Measurements from ENCODE around the gene AFF3. TPM values are rescaled to one million over a fixed set of nuclear protein-coding genes. Genes with fewer than 3 reads are reported as not detected.
"Not testable (repeated sequence)": the region's sequence is repeated elsewhere in the genome, so short reads cannot be mapped to it uniquely, and the experiment has no call there.

AFF3 gene
- total RNA-seq, 1 donor = 23.2 TPM

DNA sequence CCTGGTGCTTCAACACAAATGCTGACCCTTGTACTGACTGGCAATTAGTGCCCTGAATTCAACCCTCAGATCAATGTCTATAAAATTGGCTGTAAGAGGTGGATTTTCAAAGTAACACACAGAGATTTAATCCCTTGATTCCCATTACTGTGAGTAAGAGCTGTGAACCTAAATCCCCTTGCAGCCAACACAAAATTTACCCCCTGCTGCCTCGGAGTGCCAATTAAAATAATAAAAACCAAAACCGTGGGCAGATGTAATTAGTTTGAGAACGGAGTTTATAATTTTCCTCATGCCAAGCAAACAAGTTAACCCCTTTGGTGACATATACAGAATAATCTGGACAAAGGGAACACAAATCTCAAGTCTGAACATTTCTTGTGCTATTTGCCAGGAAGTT is 596.8 kb downstream of the AFF3 start:
- no peak for DNase-seq (ENCODE audit: low read depth in 2 of 3, low spot score in 2 of 3)

DNA sequence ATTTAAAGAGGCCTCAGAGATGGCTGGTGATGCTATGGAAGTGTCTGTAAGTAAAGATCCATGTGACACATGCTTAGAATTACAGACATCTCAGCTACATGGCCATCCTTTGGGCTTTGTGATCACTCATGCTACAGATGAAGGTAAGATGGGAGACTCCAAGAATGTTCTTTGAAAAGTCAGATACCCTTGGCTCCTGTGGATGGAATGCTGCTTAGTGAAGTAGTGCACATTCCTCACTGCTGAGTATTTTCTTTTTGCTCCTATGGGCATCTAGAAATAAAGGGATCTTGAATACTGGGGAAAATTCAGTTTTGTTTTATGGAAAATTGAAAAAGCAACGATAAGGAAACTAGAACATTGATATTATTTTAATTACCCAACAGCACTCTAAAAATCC is 597.3 kb downstream of the AFF3 start:
- no peak for DNase-seq (ENCODE audit: low read depth in 2 of 3, low spot score in 2 of 3)

DNA sequence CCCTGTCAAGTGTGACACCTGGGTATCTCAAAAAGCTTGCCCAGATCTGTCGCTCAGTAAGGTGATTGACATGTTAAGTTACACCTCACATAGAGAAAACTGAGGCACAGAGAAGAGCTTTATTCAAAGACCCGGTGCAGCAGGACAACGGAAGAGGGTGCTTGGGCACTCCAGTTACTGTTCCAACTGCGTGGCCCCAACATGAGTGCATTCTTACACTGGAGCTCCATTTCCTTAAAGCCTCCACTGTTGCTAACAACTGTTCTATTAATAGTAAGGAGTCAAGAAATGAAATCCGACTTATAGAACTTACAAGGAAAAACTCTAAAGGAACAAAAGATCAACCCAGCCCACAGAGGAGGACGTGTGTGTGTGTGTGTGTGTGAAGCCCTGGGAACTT is 597.8 kb downstream of the AFF3 start:
- no peak for DNase-seq (ENCODE audit: low read depth in 2 of 3, low spot score in 2 of 3)

DNA sequence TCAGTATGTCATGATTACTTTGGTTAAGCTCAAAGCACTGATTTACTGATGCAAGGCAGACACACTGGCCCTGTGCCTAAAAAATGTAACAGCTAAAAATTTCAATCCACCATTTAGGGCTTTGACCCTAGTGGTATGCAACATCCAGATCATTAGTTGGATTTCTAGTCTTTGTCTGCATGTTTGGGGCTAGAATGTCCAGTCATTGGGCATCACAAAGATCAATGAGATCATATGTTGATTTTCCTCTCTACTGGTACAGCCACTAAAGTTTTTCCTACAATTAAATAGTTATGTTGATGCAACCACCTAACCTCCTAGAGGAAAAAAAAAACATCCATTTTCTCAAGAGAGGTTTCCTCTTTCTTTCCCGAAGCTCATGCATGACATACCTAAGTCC is 599.1 kb downstream of the AFF3 start:
- no peak for DNase-seq (ENCODE audit: low read depth in 2 of 3, low spot score in 2 of 3)

DNA sequence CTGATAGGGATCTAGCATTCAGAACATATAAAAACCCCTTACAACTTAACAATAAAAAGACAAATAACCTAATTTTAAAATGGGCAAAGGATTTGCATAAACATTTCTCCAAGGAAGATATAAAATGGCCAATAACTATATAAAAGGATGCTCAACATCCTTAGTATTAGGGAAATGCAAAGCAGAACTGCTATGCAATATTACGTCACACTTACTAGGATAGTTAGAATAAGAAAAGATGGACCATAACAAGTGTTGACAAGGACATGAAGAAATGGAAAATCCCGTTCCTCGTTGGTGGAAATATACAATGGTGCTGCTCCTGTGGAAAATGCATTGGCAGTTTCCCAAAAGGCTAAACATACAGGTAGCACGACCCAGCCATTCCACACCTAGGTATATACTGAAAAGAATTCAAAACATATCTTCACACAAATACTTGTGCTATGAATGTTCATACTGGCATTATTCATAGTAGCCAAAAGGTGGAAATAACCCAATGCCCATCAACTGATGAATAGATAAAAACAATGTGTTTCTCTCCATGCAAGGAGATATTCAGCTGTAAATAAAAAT is 604.4 kb downstream of the AFF3 start:
- DNase-seq (ENCODE audit: low read depth in 2 of 3, low spot score in 2 of 3) = no peak

DNA sequence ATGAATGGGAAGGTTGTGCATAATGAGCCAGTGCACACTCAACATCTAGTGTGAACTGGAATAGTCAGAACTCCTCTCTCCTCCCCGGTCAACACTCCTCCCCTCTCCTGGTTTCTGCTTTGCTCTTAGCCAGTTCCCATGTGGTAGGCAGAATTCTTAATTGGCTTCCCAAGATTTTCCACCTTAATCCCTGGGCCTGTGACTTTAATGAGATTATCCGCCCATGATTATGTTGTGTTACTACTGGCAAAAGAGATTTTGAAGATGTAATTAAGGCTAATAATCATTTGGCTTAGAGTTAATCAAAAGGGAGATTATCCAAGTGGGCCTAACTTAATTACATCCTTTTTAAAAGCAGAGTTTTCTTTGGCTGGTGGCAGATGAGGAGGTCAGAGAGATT is 618.3 kb downstream of the AFF3 start:
- DNase-seq (ENCODE audit: low read depth in 2 of 3, low spot score in 2 of 3) = no peak

DNA sequence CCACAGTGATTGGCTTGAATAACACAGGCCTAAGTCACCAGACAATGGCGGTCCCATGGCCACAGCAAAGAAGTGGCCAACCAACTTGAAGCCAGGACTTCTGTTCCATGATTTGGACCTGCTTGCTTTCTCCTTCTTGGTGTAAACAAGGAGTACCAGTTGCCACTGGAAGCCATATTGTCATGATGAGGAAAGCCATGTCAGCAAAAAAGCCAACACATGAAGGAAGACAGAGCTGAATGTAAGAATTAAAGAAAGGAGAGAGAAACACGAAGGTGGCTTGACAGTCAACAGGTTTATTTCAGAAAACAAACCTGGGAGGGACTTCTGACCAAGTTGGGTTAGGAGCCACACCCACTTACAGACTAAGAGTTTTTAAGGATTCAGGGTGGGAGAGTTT is 620.2 kb downstream of the AFF3 start:
- DNase-seq (ENCODE audit: low read depth in 2 of 3, low spot score in 2 of 3) = no peak

DNA sequence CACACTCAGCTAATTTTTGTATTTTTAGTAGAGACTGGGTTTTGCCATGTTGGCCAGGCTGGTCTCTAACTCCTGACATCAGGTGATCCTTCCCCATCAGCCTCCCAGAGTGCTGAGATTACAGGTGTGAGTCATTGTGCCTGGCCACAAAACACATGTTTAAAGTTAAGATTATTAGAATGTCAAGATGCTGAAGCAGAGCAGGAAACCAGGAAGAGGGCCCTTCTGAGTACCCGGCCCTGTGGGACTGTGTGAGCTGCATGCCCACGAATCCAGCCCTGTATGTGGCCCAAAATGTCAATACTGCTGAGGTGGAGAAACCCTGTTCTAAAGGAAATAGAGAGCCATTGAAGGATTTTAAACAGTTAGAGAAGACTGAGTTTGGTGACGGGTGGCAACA is 621.6 kb downstream of the AFF3 start:
- DNase-seq (ENCODE audit: low read depth in 2 of 3, low spot score in 2 of 3) = no peak

DNA sequence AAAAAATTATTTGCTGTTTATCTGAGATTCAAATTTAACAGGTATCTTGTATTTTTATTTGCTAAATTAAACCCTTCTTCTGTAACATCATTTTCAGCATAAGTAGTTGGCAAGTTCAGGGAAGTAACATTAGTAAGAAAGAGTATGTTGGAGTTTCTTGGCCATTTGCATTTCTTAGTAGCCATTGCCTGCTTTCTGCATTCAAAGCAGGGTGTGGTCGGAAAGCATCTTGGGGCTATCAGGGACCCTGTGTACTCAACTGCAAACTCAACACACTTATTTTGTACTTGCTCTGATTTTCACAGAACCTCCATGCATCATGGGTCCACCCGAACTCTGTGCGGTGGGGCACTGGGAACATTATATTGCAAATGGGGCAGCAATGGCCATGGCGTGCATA is 622.2 kb downstream of the AFF3 start:
- DNase-seq (ENCODE audit: low read depth in 2 of 3, low spot score in 2 of 3) = no peak

DNA sequence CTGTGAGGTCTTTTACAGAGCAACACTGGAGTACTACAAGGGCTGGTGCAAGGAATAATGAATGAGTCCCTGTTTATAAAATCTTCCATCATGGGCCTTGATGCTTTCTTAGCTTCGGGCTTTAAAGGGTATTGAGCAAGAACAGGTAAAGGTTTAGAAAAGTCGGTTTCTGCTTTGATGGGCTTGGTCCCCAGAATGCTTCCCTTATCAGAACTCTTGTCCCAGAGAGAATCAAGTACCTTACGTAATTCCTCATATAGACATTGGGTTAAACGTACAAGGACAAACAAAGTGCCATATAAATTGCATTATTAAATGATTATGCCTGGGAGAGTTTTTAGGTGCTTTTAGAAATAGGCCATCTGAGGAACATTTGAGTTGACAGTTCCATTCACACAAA is 628.0 kb downstream of the AFF3 start:
- no peak for DNase-seq (ENCODE audit: low read depth in 2 of 3, low spot score in 2 of 3)

DNA sequence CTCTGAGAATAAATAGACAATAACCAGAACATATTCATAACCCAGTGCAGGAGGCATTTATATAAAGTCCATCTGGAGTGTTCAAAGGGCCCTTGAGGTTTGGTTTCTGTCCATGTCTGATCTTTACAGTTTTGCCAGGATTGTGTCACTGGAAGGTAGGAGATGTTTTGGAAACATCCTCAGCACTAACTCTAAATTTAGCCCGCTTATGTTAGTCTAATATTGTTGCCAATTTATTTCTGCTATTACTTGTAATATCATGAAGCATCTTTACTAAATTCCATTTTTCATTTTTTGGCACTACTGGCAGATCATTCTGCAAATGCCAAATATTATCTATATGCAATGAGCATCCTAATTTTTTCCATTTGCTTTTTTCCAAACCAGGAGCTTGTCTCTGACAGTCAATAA is 630.2 kb downstream of the AFF3 start:
- no peak for DNase-seq (ENCODE audit: low read depth in 2 of 3, low spot score in 2 of 3)

DNA sequence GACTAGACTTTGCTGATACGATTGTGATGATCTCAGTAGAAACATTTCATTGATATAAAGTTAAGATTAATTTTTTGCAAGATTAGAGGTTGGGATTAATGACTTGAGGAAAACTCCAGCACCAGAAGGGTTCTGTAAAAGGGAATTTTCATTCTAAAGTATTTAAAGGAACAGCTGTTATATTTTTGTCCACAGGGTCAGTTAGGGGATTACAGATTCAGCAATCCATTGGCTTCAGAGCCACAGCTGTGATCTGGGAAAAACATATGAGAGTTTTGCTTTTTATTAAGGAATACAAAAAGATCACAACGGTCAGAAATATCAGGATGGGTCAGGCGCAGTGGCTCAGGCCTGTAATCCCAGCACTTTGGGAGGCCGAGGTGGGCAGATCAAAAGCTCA is 633.0 kb downstream of the AFF3 start:
- no peak for DNase-seq (ENCODE audit: low read depth in 2 of 3, low spot score in 2 of 3)

DNA sequence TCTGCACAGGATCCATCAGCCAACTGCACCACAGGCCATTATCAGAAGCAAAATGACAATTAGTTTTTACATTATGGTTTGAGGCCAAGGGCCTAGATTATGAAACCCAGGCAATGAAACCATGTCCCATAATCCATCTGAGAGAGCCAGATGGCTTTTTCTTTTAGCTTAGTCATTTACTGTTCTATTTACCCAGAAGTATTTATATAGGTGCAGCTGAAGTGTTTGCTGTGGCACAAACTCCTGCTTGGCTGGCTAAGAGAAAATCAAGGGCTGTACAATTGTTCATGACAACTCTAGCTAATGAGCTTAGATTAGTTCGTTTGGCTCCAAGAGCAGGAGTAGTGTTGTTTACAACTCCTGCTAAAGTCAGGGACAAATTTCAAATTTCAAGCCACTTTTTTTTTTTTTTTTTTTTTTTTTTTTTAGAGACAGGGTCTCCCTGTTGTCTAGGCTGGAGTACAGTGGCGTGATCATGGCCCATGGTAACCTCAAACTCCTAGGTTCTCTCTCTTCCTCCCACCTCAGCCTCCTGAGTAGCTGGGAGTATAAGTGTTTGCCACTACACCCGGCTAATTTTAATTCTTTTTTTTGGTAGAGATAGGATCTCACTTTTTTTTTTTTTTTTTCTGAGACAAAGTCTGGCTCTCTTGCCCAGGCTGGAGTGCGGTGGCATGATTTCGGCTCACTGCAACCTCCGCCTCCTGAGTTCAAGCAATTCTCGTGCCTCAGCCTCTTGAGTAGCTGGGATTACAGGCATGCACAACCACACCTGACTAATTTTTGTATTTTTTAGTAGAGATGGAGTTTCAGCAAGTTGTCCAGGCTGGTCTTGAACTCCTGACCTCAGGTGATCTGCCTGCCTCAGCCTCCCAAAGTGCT is 634.2 kb downstream of the AFF3 start:
- DNase-seq (ENCODE audit: low read depth in 2 of 3, low spot score in 2 of 3) = no peak

DNA sequence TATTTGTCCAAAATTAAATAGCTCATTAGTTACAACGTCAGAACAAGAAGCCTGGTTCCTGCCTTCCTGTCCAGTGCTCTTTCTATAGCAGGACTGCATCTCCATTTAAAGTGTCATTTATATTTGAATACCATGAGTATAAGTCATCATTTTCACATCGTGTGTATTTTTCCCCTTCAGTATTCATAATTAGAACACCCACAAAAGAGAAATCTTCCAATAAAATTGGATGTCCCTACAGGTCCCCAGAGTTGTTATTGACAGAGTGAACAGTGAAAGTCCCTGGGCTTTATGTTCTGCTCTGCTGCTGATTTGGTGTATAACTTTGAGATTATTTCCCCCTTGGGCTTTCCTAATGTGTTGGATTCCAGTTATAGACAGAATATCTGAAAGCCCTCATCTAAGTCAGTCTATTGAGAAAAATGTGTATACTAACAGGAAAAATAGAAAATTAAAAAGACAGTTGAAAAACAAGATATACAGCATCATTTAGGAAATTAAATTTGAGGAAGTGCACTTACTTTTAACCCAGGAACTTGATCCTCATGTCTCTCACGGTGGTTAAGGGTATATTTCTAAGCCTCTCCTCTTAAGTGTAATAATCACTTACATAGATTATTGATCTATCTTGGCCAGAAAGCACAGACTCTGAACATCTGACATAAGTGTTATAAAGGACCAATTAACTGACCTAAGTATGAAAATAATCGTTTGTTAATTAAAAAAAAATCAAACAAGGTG is 637.4 kb downstream of the AFF3 start:
- DNase-seq (ENCODE audit: low read depth in 2 of 3, low spot score in 2 of 3) = no peak

DNA sequence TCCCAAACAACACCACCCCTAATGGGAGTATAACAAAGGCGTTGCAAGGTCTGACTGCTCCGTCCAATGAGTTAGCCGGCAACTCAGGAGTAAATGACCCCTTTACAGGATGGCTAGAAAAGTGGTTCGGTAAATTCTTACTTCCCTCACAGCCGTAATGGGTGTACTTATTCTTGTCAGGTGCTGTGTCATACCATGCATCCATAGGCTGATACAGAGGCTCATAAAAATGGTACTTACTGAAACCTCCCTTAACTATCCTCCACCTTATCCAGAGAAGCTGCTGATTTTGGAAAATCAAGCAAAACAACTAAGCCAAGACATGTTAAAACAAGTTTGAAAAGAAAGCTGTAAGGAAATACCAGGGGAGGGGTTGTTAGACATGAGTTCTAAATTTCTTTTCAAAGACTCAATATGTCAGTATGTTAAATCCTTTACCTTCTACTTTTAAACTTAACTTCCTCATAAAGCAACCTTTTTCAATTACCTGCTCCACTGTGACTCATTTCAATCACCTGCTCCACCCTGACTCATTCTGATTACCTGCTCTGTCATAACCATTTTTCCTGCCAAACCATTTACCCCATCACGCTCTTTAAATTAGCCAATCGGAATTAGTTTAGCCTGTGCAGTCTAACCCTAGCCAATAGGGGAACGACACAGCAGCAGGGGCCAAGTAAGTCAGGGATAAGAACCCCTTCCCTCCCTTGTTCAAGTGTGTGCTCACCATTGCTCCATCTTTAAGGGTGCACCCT is 638.6 kb downstream of the AFF3 start:
- DNase-seq (ENCODE audit: low read depth in 2 of 3, low spot score in 2 of 3) = not testable (repeated sequence)

DNA sequence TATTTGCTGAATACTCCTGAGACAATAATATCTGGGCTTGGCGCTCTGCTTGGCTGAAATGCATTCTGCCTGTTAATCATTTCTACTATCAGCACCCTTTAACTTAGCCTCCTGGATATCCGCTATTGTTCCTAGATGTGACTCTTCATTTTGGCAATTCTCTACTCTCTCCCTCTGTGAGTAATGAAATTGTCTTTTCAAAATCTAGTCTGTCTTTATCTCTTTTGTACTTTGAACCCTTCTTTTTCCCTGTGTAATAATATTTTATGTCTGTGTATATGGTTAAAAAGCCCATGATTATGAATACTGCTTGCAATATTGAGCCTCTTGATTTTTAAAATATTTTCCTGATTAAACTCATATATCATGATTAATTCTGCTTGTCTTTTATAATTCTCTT is 646.4 kb downstream of the AFF3 start:
- no peak for DNase-seq (ENCODE audit: low read depth in 2 of 3, low spot score in 2 of 3)

Other genes with a start within 250 kb of the AFF3 start
- 0.54 TPM for gene LONRF2, start 179.9 kb upstream of the AFF3 start, total RNA-seq

Data from hematopoietic multipotent progenitor cell (in vitro differentiated cells).